Muscle of leg (tissue), 16 donors: ENCODE measurements around the gene CPXM2. TPM values are rescaled to one million over a fixed set of nuclear protein-coding genes. Genes with fewer than 3 reads are reported as not detected.

Experiments
- DNase-seq: peaks from one replicate; pipeline ENCODE4 v3.0.0; 2013
- H3K27ac ChIP-seq: one replicate; pipeline ENCODE4 v1.5.1; 2013; ENCODE audit warnings: mild to moderate bottlenecking, low read length, control low read depth
- H3K27me3 ChIP-seq: one replicate; pipeline ENCODE4 v1.6.1; 2013; ENCODE audit warnings: low read length; ENCODE audit not compliant: control insufficient read depth, insufficient read depth
- H3K36me3 ChIP-seq: one replicate; pipeline ENCODE4 v1.6.1; 2013; ENCODE audit warnings: low read length; ENCODE audit not compliant: control insufficient read depth, insufficient read depth
- H3K4me1 ChIP-seq: one replicate; pipeline ENCODE4 v1.6.1; 2013; ENCODE audit warnings: low read length; ENCODE audit not compliant: control insufficient read depth, insufficient read depth
- H3K4me3 ChIP-seq: one replicate; pipeline ENCODE4 v1.5.1; 2013; ENCODE audit warnings: low read length, control low read depth
- H3K9me3 ChIP-seq: replicated peaks from 2 replicates; pipeline ENCODE4 v1.6.1; 2013; ENCODE audit warnings: low read depth, low read length; ENCODE audit not compliant: control insufficient read depth
- WGBS: methylation state at CpG from one replicate; pipeline ENCODE4 v1.1.5; 2013; ENCODE audit warnings: missing lambda C conversion rate; ENCODE audit not compliant: insufficient coverage; 5-methylcytosine and 5-hydroxymethylcytosine counted together
- long read RNA-seq, 11 donors: transcript quantifications; one replicate each; lab custom pipeline, GENCODE V29; 2026
- polyA plus RNA-seq, 8 donors: library from polyadenylated mRNA; unstranded; fragments of 120-200 nt; gene quantifications; one replicate each; pipeline versions ENCODE4 v1.2.1 to v1.2.3, GENCODE V29; 2013; ENCODE audit warnings: inconsistent platforms in 1 of 8, low replicate concordance in 1 of 8; ENCODE audit not compliant: insufficient read length in 8 of 8, insufficient read depth in 1 of 8
- total RNA-seq: library from RNA; stranded (reverse); fragments of 120-200 nt; gene quantifications from one replicate; pipeline ENCODE4 v1.2.4, GENCODE V29; 2013

Gene CPXM2
- total RNA-seq (3.9 TPM), polyA plus RNA-seq (10 to 100 TPM in 1 of 8 donors, 1 to 10 TPM in 6, under 1 TPM in 1; 0.24 to 12.3 (median 3.3) TPM)
- long read RNA-seq, donor 1, result 0 reads
- long read RNA-seq, donor 2, result 0 reads
- long read RNA-seq, donor 3, result 0 reads
- long read RNA-seq, donor 4, result 0 reads
- long read RNA-seq, donor 5, partial matches to known transcripts, result 9 of 11 reads
- long read RNA-seq, donor 5, other reads (novel, unspliced or antisense), result 0 of 11 reads
- long read RNA-seq, donor 6, partial matches to known transcripts, result 0 of 1 reads
- long read RNA-seq, donor 6, other reads (novel, unspliced or antisense), result 0 of 1 reads
- long read RNA-seq, donor 7, result 0 reads
- long read RNA-seq, donor 8, result 0 reads
- long read RNA-seq, donor 9, result 0 reads
- long read RNA-seq, donor 10, result 0 reads
- long read RNA-seq, donor 11, partial matches to known transcripts, result 0 of 1 reads
- long read RNA-seq, donor 11, other reads (novel, unspliced or antisense), result 0 of 1 reads

DNA sequence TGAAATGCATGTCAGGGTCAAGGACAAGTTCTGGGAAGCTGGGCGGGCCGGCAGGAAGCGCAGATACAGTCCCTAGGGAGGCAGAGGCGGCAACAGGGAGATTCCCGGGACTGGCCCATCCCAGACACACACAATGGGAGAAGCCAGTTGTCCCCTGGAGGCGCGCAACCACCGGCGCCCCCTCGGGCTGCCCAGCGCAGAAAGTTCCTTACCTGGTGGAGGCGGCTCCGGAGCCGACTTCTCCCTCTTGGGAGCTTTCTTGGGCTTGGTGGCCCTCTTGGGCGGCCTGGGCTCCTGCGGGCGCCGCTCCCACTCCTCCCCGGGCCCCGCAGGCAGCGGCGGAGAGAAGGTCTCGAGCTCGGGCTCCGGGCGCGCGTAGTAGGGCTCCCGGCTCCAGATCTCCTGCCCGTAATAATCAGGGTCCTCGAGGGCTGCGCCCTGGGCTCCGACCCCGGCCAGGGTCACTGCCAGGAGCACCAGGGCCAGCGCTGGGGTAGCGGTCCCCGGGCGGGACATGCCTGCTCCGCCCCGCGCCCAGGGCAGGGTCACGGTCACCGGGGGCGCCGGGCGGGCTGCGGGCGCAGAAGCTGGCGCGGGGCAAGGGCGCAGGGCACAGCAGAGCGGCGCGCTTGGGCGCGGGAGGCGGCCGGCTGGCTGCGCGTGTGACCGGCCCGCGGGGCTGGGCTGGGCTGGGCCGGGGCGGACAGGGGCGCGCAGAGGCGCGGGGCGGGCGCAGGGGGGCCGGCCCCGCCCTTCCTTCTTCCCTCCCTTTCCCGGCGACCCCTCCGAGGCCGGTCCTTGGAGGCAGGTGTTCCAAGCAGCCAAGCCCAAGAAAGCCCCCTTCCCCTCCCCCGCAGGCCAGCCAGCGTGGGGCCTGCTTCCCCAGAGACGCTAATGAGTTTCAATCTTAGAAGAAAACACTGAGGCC, at the start of gene CPXM2:
Gene CPXM2 (minus strand): TSS at position 664 of the 928 bp plus-strand sequence. CDS start 148 bp downstream, at position 516.
- no peak for DNase-seq
- Histone ChIP-seq H3K27ac (peak within 1 kb of the TSS; percentile 29), H3K4me3 (no peak within 1 kb of the TSS), H3K27me3 (peaks cover 52% of the 10 kb centered on the region), H3K4me1 (no peaks in the 10 kb centered on the region), H3K36me3 (no peaks in the 10 kb centered on the region), H3K9me3 (no peaks in the 10 kb centered on the region)
- WGBS, result 3% methylated on average over 72 of the region's 80 CpGs

DNA sequence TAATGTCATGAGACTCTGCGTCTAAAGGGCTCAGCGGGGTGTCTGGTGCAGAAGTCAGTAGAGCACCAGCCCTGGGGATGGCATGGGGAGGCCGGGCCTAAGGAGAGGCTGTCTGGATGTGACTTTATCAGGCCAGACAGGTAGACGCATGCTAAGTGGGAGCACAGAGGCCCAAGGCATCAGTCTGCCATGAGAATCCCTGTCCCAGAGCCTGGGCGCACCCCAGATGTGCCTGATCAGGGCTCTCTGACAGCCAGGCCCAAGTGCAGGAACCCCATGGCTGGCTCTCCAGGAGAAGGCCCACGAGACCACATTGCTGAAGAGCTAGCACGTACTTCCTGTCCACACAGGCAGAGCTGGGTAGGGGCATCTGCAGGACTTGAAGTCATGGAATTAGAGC, 48.0 kb upstream of the CPXM2 start:
- WGBS, result 81% methylated on average over 7 of the region's 7 CpGs
- Histone ChIP-seq H3K4me3 (no peak overlapping the region), H3K27ac (no peak overlapping the region), H3K27me3 (peaks cover 4% of the 10 kb centered on the region), H3K4me1 (no peaks in the 10 kb centered on the region), H3K9me3 (no peaks in the 10 kb centered on the region), H3K36me3 (no peaks in the 10 kb centered on the region)
- DNase-seq, result no peak

DNA sequence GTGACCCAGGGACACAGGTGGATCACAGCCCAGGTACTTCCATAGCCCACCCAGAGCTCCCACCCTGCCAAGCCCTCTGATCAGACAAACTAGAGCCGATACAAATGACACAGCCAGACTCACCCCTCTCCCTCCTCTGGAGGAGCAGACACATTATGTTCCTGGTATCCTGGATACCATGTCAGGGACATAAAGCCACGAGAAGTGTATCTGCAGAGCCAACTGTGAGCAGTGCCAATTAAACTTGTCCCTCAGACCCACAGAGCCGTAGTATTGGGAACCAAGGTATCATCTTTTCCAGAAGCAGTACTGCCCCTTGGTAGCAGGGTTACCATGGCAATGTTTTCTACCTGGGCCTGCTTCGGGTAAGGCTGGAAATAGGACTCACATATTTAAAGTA, 47.3 kb upstream of the CPXM2 start:
- Histone ChIP-seq H3K36me3 (no peaks in the 10 kb centered on the region), H3K4me3 (no peak overlapping the region), H3K4me1 (no peaks in the 10 kb centered on the region), H3K27ac (no peak overlapping the region), H3K27me3 (peaks cover 4% of the 10 kb centered on the region), H3K9me3 (no peaks in the 10 kb centered on the region)
- DNase-seq, result no peak
- WGBS, result 79% methylated on average over 4 of the region's 4 CpGs

DNA sequence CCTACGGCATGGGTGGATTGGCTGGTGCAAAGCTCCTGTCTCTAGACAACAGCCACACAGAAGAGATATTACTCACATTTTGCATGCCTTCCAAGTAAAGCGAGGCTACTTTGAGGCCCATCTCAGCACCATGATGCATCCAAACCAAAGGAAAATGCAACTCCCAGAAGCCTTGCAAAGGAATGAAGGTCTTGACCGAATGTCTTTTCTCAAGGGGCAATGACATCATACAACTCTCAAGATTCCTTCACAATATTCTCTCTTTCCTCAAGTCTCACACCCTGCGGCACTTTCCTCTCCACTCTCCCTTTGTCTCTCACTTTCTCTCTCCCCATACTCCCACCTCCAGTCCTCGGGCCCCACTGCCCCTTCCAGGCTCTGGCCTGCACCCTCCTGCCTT, 44.8 kb upstream of the CPXM2 start:
- Histone ChIP-seq H3K36me3 (no peaks in the 10 kb centered on the region), H3K27ac (no peak overlapping the region), H3K4me1 (no peaks in the 10 kb centered on the region), H3K27me3 (peaks cover 4% of the 10 kb centered on the region), H3K9me3 (peaks cover under 1% of the 10 kb centered on the region), H3K4me3 (no peak overlapping the region)
- no peak for DNase-seq
- WGBS, result 65% methylated on average over 5 of the region's 5 CpGs

DNA sequence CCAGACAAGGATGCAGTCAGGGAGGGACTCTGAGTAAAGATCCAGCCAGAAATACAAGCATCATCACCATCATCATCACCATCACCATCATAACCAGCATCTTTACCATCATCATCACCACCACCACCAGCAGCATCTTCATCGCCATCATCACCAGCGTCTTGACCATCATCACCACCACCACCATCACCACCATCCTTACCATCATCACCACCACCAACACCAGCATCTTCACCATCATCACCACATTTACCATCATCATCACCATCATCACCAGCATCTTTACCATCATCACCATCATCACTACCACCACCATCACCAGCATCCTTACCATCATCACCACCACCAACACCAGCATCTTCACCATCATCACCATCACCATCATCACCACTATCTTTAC, 44.1 kb upstream of the CPXM2 start:
- DNase-seq, result no peak

DNA sequence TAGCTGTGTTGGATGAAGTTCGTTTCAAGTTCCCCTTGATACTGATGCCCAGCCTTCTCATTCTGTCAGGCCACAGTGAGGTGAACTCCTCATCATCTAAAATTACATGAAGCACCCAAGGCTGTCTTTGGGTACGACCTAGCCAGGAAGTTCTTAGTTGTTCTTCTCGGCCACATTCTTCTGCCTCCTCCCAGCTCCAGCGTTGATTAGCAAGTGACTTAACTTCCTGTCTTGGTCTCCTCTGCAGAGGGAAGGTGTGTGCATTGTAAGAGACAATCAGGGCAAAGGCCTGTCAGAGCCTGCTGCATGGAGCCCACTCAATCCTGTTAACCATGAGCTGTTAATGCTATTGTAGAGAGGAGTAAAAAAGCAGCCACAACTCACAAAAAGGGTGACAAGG, 43.2 kb upstream of the CPXM2 start:
- DNase-seq, result no peak
- Histone ChIP-seq H3K36me3 (no peaks in the 10 kb centered on the region), H3K27ac (no peak overlapping the region), H3K27me3 (peaks cover 2% of the 10 kb centered on the region), H3K4me3 (no peak overlapping the region), H3K9me3 (peaks cover 6% of the 10 kb centered on the region), H3K4me1 (peaks cover 7% of the 10 kb centered on the region)
- WGBS, result 75% methylated on average over 2 of the region's 4 CpGs

More for the DNA sequence above, 44.1 kb upstream of the CPXM2 start:
- Histone ChIP-seq H3K27me3 (peaks cover 4% of the 10 kb centered on the region), H3K27ac (no peak overlapping the region), H3K4me3 (no peak overlapping the region), H3K4me1 (peaks cover 2% of the 10 kb centered on the region), H3K9me3 (peaks cover 6% of the 10 kb centered on the region), H3K36me3 (no peaks in the 10 kb centered on the region)
- WGBS, result 92% methylated on average over 2 of the region's 2 CpGs

DNA sequence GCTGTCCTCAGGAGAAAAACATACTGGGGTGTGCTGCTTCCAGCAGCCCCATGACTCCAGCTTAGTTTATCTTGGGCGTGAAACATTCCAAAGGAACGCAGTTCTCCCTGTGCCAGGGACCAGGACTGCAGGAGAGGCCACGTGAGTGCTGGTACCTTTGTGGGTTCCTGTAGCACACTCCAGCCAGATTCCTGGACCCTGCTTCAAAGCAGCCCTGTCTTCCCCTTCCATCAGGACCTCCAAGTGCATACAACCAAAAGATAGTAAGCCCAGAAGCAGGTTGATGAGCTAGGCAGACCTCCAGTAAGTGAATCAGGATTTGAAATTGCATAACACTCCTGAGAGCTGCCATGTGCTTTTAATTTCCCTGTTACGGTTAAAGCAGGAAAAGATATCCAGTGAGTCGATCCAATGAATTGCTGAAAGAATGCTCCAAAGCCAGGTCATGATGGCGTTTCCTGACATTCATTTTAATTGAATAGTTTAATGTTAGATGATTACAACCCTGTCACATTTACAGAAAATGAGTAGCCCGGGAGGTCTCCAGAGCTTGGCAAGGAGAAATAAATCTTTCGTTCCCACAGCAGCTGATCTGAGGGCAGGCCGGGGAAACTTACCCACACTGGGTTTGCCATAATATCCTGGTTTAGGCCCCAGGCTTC, 38.9 kb upstream of the CPXM2 start:
- Histone ChIP-seq H3K4me1 (peaks cover 7% of the 10 kb centered on the region), H3K4me3 (no peak overlapping the region), H3K27me3 (peaks cover 2% of the 10 kb centered on the region), H3K9me3 (peaks cover 11% of the 10 kb centered on the region), H3K27ac (peak overlapping the region; percentile 42), H3K36me3 (no peaks in the 10 kb centered on the region)
- WGBS, result 23% methylated on average over 6 of the region's 9 CpGs
- DNase-seq, result peak; percentile 79

DNA sequence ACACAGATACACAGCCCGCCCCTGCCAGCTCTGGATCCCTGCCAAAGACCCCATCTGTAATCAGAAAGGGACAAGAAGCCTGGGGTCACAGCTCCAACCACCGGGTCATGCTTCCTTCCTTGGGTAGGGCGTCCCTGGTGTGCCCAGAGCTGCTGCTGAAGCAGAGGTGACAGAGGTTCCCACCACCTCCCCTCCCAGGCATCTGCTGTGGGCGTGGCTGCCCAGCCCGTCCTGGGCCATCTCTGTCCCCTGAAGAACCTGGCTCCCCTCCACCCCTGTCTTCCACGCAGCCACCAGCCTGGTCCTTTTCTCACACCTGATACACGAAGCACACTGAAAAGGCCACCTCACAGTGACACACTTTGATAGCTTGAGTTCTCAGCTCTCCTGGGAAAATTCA, 38.2 kb upstream of the CPXM2 start:
- no peak for DNase-seq
- Histone ChIP-seq H3K27me3 (peaks cover 2% of the 10 kb centered on the region), H3K9me3 (peaks cover 11% of the 10 kb centered on the region), H3K36me3 (no peaks in the 10 kb centered on the region), H3K4me3 (no peak overlapping the region), H3K4me1 (peaks cover 7% of the 10 kb centered on the region), H3K27ac (no peak overlapping the region)
- WGBS, result 67% methylated on average over 7 of the region's 7 CpGs

DNA sequence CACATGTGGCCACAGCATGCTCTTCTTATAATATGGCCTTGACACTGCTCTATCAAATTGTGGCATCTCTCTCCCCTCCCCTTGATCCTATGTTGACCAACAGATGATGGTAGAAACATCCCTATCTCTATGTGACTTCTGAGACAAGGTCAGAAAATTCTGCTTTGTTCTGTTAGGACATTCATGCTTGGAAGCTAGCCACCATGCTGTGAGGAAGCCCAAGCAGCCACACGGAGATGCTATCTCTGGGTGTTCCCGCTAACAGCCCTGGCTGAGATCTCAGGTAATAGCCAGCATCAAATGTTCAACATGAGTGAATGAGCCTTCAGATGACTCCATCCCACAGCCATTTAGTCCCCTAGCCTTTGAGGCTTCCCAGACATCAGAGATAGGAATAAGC, 36.8 kb upstream of the CPXM2 start:
- DNase-seq, result no peak

More for the DNA sequence above, 36.8 kb upstream of the CPXM2 start:
- no peak overlapping the region for H3K27ac ChIP-seq
- H3K4me1 ChIP-seq, result peaks cover 7% of the 10 kb centered on the region
- H3K4me3 ChIP-seq, result no peak overlapping the region
- no peaks in the 10 kb centered on the region for H3K36me3 ChIP-seq
- peaks cover 11% of the 10 kb centered on the region for H3K9me3 ChIP-seq
- peaks cover 2% of the 10 kb centered on the region for H3K27me3 ChIP-seq
- 90% methylated on average over 2 of the region's 2 CpGs for WGBS
